DMS79 (cell line): Measurements from ENCODE around the gene PIGR.

Experiments
- DNase-seq: peaks from one replicate; lab custom pipeline; 2025; lab: John Stamatoyannopoulos, UW

The PIGR gene

DNA sequence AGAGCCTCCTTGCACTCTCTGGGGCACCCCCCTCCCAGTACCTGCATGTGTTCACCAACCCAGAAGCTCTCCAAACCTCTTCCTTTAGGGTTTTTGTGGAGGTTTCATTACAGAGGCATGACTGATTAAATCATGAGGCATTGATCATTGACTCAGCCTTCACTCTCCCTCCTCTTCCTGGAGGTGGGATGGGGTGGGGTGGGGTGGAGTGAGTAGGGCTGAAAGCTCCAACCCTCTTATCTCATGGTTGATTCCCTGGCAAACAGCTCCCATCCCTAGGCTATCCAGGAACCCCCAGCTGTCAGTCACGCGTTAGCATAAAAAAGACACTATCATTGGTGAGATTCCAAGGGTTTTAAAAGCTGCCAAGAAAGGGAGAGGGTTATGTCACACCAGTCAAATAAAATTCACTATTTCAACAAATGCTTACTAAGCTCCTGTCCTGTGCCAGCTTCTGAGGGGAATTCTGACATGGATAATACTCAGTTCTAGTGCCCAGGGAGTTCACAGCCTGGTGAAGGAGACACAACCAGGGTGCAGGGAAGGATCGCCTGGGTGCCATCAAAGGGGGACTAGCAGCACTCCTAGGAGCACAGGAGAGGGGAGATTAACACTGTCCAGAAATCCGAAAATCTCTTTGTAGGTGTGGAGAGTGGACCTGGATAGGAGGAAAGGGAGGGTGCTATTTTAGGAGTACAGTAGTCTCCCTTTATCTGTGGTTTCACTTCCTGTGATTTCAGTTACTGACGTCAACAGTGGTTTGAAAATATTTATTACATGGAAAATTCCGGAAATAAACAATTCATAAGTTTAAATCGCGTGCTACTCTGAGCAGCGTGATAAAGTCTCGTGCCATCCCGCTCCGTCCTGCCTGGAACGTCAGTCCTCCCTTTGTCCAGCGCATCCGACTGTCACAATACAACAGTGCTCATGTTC, 55.9 kb downstream of the PIGR start:
- DNase-seq, result no peak

GRCh38 chr1:206887701-206888100, 58.6 kb downstream of the PIGR start:
- peak; percentile 63 for DNase-seq

GRCh38 chr1:206886831-206887230, 59.4 kb downstream of the PIGR start:
- DNase-seq, result no peak

DNA sequence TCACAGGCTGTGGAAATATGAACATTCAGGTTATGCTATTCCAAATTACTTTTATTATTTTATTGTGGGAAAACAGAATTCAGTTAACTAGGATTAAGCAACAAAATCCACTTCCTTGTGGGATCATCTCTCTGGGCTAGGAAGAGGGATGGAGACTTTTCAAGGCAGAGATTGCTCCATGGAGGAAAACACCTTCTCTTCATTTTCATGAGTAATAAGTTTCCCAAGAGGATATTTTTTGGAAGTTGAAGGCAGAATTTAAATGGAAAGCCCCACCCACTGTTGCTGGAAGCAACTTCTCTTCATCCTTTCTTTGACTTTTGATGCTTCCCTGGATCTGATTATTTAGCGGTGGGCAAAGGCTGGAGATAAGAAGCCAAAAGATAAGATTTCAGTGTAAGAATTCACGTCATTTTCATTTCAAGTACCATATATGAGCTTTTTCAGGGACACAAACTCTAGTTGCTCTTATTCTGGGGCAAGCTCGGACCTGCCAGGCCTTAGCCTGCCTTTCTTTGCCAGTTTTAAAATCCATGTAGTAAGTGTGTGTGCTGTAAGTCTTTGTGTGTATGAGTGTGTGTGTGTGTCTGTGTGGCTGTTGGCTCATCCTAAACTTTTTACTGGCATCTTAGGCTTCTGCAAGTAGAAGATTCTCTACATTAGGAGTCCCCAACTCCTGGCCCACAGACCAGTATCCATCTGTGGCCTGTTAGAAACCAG, 60.8 kb downstream of the PIGR start:
- peak; percentile 24 for DNase-seq

DNA sequence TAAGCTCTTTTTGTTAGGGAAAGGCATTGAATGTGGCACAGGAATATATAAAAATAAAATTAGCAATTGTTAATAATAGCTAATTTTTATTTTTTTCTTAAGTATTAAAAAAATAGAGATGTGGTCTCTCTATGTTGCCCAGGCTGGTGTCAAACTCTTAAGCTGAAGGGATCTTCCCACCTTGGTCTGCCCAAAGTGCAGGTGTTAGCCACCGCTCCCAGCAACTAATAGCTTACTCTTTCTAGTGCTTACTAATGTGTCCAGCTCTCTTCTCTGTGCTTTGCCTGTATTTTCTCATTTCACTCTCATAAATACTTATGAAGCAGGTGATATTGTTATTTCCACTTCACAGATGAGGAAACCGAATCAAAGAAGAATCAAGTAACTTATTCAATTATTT, 62.4 kb downstream of the PIGR start:
- no peak for DNase-seq

GRCh38 chr1:206883160-206883559, 63.1 kb downstream of the PIGR start:
- no peak for DNase-seq

DNA sequence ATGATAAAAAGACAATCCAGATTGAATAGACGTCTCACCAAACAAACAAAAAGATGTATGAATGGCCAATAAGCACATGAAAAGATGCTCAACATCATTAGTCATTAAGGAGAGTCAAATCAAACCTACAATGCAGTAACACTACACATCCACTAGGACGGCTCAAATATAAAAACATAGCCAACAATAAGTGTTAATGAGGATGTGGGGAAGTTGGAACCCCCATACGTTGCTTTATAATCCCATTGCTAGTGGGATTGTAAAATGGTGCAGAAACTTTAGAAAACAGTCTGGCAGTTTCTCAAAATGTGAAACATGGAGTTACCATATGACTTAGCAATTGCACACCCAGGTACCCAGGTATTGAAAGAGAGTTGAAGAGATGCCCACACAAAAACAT, 63.7 kb downstream of the PIGR start:
- no peak for DNase-seq

DNA sequence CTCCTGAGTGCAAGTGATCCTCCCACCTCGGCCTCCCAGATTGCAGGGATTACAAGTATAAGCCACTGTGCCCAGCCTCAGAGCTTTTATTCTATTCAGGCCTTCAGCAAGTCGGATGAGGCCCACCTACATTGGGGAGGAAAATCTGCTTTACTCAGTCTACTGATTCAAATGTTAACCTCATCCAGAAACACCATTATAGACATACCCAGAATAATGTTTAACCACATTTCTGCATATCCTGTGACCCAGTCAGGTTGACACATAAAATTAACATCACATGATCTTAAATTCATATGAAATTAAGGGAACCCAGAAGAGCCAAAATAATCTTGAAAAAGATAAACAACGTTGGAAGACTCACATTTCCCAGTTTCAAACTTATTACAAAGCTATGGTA, 66.0 kb downstream of the PIGR start:
- no peak for DNase-seq
